ENCODE results near the gene ERBB2. TPM values are rescaled to one million over a fixed set of nuclear protein-coding genes. Genes with fewer than 3 reads are reported as not detected.

The ERBB2 gene
- total RNA-seq, 1 donor from 2014 or later, result 64.2 TPM

DNA sequence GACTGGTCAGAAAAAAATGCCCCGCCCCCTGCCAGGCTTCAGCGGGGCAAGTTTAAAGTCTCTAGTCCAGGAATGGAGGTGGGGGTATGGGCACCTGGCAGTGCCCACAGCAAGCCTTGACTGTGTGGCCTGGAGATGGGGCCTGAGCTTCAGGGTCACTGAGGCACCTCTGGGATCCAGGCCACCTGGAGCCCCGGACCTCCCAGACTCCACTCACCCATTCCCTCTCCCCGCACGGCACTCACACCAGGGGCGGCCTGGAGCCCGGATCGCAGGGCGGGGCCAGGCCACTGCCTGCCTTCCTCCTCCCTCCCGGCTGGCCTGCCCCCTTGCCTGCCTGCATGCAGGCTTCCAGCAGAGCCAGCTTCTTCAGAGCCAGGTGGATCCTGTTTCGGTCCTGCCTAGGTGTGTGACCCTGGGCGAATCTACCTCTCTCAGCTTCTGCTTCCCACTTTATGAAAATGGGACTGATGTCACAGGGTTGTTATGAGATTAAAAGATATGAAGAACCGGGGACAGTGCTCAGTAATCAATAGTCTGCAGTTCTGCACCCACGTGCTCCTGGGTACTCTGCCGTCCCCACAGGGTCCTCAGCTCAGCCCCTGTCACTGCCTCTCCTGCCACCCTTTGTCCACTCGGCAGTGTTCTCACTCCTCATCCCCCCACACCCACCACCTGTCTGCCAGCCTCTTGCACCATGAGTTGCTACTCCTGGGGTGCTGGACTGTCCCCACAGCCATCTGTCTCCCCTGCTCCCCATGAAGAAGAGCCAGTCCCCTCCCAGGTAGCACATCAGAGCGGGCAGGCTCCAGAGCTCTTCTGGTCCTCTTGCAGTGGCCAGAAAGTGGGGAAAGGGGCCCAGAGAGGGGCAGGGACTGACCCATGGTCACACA is 35.9 kb upstream of the ERBB2 start:
- DNase-seq, result peak; percentile 74
- ATAC-seq (ENCODE audit: poor library complexity), result peak; percentile 11
- intact Hi-C loops (cut with DNase I), result no loop called here

DNA sequence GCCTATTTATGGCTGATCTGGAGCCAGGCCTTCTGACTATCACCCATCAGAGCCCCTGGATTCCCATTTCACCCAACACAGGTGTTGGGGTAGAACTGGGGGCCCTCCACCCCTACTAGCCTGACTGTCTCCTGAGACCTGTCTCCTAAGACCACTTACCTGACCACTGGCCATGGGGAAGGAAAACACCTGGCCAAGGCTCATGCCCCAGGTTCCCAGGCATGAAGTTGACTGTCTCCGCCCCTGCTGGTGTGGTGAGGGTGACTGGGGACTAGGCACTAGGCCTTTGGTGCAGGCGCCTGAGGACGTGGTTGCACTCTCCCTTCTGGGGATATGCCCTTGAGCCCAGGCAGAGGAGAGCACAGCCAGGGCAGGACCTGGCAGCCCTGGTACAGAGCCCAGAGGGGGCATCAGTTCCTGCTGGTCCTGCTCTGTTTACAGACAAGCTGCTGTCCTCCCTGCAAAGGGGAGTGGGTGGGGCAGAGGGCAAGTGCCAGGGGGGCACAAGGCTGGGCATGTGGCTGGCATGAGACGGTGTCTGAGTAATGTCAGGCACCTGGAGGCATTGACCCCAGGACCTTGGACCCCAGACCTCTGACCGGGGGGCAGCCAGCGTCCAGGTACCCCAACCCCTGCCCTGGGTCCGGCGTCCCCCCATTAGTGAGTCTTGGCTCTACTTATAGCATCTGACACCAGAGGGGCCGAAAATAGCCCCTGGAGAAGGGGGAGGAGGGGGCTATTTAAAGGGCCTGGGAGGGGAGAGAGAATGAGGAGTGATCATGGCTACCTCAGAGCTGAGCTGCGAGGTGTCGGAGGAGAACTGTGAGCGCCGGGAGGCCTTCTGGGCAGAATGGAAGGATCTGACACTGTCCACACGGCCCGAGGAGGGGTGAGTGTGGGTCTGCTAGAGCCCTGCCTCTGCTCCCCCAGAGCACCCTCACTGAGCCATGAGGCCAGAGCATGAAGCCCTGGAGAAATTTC is 35.0 kb upstream of the ERBB2 start, which contains the start of gene TCAP:
Gene TCAP, plus strand, starts transcription at position 769 of the 981 bp plus-strand sequence. Its CDS starts 11 bp downstream, at position 780.
- intact Hi-C loops (cut with DNase I), result no loop called here
- peak; percentile 79 for DNase-seq
- peak; percentile 51 for ATAC-seq (ENCODE audit: poor library complexity)

DNA sequence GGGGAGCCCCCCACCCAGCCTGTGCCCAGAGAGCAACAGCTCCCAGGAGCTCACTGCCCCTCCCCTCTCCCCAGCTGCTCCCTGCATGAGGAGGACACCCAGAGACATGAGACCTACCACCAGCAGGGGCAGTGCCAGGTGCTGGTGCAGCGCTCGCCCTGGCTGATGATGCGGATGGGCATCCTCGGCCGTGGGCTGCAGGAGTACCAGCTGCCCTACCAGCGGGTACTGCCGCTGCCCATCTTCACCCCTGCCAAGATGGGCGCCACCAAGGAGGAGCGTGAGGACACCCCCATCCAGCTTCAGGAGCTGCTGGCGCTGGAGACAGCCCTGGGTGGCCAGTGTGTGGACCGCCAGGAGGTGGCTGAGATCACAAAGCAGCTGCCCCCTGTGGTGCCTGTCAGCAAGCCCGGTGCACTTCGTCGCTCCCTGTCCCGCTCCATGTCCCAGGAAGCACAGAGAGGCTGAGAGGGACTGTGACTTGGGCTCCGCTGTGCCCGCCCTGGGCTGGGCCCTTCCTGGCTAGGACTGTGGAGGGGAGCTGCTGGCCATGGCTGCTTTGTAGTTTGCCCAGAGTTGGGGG is 34.1 kb upstream of the ERBB2 start:
- DNase-seq, result peak; percentile 56
- peak; percentile 2 for ATAC-seq (ENCODE audit: poor library complexity)
- intact Hi-C loops (cut with DNase I), result no loop called here

DNA sequence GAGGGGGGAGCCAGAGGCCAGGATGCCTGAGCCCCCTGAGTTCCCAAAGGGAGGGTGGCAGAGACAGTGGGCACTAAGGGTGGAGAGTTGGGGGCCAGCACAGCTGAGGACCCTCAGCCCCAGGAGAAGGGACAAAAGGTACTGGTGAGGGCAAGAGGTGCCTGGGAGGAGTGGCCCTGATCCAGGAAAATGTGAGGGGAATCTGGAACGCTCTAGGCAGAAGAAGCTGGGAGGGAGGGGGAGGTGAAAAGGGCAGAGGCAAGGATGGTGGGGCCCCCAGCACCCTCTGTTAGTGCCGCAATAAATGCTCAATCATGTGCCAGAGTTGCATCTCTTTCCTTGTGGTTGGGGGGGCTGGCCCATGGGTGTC is 33.6 kb upstream of the ERBB2 start:
- intact Hi-C loops (cut with DNase I), result no loop called here
- ATAC-seq (ENCODE audit: poor library complexity), result no peak
- no peak for DNase-seq

DNA sequence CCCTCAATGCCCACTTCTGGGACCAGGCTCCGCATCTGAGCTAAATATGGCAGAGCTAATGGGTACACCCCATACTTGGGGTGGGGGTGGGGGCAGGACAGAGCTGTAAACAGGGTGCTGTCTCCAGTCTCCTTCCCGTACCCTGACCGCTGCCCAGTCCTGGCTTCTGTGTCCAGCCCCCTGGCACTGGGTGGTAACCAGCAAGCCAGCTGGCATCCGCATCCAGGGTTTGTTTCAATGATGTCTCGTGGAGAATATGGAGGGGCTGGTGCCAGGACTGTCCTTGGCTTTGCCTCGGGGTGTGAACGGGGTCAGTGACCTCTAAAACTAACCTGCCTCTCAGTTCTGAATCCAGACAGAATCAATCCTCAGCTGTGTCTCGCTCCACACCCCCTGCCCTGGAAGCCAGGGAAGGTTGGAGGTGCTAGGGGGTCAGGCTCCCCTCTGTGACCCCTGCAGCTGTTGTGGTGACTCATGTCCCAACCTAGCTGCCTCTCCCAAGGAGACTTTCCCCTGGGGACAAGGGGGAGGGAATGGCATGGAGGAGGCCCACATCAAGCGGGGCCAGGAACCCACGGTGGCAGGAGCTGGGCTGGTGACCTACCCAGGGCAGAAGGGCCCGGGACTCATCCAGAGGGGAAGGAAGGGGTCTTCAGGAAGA is 33.1 kb upstream of the ERBB2 start:
- intact Hi-C loops (cut with DNase I), result no loop called here
- peak; percentile 38 for ATAC-seq (ENCODE audit: poor library complexity)
- DNase-seq, result peak; percentile 86

DNA sequence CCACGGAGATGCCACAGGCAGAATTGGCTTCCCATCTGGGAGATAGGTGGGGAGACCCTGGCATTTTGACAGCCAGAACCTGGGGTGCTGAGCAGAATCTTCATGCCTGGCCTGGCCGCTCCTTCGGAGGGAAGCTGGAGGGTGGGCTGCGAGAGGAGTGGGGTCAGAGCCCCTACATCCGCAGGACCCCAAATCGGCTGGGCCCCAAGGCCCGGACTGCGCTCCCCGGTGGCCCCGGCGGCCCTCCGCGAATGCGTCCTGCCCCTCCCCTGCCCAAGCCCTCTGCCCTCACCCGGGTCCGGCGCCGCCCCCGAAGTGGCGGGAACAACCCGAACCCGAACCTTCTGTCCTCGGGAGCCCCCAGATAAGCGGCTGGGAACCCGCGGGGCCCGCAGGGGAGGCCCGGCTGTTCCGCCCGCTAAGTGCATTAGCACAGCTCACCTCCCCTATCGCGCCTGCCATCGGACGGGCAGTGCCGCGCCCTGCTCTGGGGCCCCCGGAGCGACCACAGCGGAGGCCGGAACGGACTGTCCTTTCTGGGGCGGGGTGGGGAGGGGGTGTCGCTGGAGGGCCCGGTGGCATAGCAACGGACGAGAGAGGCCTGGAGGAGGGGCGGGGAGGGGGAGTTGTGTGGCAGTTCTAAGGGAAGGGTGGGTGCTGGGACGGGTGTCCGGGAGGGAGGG is 32.5 kb upstream of the ERBB2 start:
- DNase-seq, result peak; percentile 69
- peak; percentile 9 for ATAC-seq (ENCODE audit: poor library complexity)
- intact Hi-C loops (cut with DNase I), result no loop called here

DNA sequence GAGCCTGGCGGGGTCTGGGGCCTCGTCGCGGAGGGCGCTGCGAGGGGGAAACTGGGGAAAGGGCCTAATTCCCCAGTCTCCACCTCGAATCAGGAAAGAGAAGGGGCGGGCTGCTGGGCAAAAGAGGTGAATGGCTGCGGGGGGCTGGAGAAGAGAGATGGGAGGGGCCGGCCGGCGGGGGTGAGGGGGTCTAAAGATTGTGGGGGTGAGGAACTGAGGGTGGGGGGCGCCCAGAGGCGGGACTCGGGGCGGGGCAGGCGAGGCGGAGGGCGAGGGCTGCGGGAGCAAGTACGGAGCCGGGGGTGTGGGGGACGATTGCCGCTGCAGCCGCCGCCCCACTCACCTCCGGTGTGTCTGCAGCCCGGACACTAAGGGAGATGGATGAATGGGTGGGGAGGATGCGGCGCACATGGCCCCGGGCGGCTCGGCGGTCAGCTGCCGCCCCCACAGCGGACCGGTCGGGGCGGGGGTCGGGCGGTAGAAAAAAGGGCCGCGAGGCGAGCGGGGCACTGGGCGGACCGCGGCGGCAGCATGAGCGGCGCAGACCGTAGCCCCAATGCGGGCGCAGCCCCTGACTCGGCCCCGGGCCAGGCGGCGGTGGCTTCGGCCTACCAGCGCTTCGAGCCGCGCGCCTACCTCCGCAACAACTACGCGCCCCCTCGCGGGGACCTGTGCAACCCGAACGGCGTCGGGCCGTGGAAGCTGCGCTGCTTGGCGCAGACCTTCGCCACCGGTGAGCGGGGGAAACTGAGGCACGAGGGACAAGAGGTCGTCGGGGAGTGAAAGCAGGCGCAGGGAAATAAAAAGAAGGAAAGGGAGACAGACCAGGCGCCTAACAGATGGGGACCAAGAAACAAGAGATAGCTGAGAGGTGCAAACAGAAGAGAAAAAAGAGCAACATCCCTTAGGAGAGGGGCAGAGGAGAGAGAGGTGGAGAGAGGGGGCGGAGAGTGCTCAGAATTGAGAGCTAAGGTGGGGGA is 31.6 kb upstream of the ERBB2 start, which contains the start of gene PNMT:
Gene PNMT, plus strand, starts transcription at position 509 of the 980 bp plus-strand sequence. Its CDS starts 23 bp downstream, at position 532.
- ATAC-seq (ENCODE audit: poor library complexity) (peak; percentile 11), DNase-seq (peak; percentile 88)
- intact Hi-C loops (cut with DNase I), result no loop called here

DNA sequence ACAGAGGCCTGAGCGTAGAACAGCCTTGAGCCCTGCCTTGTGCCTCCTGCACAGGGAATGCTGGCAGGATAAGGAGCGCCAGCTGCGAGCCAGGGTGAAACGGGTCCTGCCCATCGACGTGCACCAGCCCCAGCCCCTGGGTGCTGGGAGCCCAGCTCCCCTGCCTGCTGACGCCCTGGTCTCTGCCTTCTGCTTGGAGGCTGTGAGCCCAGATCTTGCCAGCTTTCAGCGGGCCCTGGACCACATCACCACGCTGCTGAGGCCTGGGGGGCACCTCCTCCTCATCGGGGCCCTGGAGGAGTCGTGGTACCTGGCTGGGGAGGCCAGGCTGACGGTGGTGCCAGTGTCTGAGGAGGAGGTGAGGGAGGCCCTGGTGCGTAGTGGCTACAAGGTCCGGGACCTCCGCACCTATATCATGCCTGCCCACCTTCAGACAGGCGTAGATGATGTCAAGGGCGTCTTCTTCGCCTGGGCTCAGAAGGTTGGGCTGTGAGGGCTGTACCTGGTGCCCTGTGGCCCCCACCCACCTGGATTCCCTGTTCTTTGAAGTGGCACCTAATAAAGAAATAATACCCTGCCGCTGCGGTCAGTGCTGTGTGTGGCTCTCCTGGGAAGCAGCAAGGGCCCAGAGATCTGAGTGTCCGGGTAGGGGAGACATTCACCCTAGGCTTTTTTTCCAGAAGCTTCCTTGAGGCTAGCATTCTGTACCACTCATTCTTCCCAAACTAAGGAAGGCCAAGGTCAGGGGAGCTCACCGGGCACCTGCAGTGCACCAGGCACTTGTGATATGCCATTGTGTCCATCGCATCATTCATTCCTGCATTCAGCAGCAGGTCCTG is 29.7 kb upstream of the ERBB2 start:
- intact Hi-C loops (cut with DNase I), result loop anchor here (5.0 kb wide), 1 partner anchor 33 kb away; the partner anchor contains the start of gene STARD3
- ATAC-seq (ENCODE audit: poor library complexity), result no peak
- no peak for DNase-seq

DNA sequence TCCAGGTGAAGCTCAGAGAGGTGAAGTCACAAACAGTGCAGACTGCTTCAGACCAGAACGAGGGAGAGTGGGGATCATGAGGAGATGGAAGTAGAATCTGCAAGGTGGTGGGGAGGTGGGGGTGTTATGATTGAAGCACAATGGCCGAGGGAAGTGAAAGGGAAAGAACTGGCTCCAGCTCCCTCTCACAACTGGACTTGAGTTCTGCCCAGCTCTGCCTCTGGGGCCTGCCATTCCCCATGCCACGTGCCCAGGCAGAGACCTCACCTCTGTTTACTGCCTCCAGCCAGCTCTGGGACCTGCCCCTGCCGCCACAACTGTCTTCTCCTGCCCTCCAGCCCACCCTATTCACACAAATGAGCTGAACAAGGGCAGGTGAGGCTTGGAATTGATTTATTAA is 29.1 kb upstream of the ERBB2 start:
- DNase-seq (no peak), ATAC-seq (ENCODE audit: poor library complexity) (no peak)
- intact Hi-C loops (cut with DNase I), result loop anchor here (5.0 kb wide), 1 partner anchor 33 kb away; the partner anchor contains the start of gene STARD3

DNA sequence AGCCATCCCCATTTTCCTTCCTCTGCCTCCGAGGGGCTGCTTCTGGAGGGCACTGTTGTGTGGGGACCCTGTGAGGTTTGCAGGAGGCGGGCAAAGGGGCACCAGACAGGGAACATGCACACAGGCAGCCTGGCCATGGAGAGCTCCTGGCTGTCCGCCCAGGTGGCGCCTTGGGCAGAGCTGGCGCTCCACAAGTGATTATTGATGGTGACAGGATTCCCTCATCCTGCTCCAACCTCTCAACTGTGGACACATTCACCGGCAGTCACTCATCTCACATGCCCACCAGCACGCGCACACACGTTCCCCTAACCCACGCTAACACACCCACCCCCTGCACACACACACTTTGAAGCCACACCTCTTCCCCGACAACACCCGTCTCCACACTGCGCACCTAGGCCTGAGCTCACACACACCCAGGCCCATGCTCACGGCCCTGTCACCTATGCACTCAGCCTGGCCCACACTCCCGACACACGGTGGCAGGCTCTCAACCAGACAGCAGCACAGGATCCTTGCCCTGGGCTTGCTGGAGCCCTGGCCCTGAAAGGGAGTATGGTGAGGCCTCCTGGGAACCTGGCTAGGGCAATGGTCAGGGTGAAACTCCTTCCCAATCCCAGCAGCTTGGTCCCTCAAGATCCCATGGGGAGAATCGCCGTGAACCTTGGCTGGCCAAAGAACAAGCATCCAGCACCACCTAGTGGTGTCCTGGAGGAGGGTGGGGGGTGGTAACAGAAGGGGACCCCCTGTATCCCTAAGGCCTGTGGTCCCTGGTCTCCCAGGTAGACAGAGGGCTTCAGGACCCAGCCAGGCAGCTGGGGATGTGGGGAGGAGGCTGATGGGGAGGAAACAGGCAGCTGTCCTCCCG is 28.0 kb upstream of the ERBB2 start:
- ATAC-seq (ENCODE audit: poor library complexity), result peak; percentile 32
- DNase-seq, result peak; percentile 80
- intact Hi-C loops (cut with DNase I), result loop anchor here (5.0 kb wide), 1 partner anchor 35 kb away; the partner anchor contains the start of gene STARD3

DNA sequence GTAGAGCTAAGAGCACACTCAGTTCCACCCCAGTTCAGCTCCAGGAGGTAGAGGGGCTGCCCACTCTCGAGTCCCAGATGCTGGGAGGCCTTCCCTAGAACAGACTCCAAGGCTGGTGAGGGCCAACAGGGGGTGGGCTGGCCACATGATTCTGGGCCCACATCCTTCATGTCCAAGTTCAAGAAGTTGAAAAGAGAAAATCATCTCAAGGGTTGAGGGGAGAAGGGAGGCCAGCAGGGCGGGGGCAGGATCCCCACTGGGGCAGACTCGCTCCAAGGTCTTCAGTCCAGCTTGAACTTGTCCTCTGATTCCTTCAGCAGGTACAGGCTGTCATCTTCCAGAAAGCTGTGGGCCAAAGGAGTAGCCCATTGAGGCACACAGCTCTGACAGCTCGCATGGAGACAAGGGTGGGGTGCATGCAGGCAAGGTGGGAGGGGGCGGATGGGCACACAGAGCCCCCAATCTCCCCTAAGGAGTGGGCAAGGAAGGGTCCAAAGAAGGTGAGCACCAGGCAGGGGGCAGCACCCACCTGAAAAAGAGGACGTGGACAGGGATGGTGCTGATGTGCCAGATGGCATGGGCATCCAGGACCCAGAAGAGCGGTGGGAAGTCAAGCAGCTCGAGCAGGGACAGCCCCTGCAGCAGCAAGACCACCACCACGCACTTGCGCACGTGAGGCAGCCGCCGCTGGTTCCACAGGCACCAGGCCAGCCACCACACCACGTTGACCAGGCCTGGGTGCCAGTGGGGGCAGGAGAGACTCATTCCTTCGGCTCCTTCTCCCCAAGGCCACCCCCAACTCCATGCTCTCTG is 27.1 kb upstream of the ERBB2 start:
- DNase-seq (peak; percentile 37), ATAC-seq (ENCODE audit: poor library complexity) (no peak)
- intact Hi-C loops (cut with DNase I), result loop anchor here (5.0 kb wide), 1 partner anchor 35 kb away; the partner anchor contains the start of gene STARD3

DNA sequence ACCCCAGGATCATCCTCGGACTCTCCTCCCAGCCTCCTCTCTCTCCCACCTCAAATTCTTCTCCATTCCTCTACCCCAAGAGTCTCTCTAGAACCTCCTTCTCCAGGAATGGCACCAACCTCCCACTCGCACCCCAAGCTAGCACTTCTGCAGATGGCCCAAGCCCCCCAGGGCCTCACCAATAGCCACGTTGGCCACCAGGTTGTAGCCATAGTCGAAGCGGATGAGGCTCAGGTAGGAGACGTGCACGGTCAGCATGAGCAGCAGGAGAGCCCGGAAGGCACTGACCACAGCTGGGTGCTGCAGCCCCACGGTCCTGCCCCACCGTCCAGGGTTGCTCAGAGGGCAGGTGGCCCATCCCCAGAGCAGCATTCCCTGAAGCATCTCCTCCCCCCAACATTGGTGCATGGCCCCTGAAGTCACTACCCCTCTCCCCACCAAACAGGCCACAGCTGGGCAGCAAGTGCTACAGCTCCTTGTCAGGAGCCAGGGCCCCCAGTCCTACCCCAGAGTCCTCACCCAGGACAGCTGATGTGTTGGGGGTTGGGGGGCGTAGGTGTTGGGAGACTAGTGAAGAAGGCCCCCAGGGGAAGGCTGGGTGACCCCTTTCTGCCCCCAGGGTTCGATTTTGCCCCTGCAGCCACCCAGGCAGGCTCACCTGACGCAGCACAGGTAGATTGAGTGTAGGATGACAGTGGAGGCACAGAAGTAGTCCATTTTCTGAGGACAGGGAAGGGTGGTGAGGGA is 26.4 kb upstream of the ERBB2 start:
- no peak for ATAC-seq (ENCODE audit: poor library complexity)
- peak; percentile 27 for DNase-seq
- intact Hi-C loops (cut with DNase I), result loop anchor here (5.0 kb wide), 1 partner anchor 36 kb away; the partner anchor contains the start of gene STARD3

DNA sequence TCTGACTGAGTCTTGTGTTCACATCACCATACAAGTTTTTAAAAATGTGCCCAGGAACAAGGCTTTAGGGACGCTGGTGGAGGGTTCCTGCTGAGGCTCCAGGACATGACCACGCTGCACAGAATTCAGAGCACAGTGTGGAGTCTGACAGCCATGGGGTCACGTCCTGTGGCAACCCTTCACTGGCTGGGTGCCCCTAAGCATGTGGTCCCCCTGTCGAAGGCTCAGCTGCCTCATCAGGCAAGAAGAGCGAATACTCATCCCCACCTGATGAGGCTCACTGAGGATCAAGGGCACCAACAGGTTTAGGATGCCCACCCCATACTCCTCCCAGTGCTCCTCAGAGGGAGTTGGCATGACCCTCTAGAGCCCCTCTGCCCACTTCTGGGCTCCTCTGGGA is 25.7 kb upstream of the ERBB2 start:
- intact Hi-C loops (cut with DNase I), result loop anchor here (5.0 kb wide), 1 partner anchor 37 kb away; the partner anchor contains the start of gene STARD3
- no peak for ATAC-seq (ENCODE audit: poor library complexity)
- DNase-seq, result no peak

Data from Right ventricle myocardium superior (tissue), 1 donor.